Left lung (tissue), 10 donors: ENCODE measurements around the gene TOE1. TPM values are rescaled to one million over a fixed set of nuclear protein-coding genes. Genes with fewer than 3 reads are reported as not detected.

Experiments used
- ATAC-seq: fragments of 200-7000 bp; cut with Tn5 transposase; one replicate; pipeline ENCODE4 v1.9.1; 2020; ENCODE audit warnings: moderate library complexity
- DNase-seq, 4 donors: peaks; one replicate each; pipeline ENCODE4 v3.0.0-alpha.2; 2013 to 2020
- H3K27ac ChIP-seq, 2 donors: fragments of 200-600 bp; sonication (generic) in 1 of 2; one replicate each; pipeline versions ENCODE4 v1.5.0 to v1.8.0; 2020 to 2021
- H3K27me3 ChIP-seq, 2 donors: fragments of 200-600 bp; sonication (generic) in 1 of 2; one replicate each; pipeline versions ENCODE4 v1.5.0 to v1.8.0; 2020 to 2021
- H3K36me3 ChIP-seq, 2 donors: fragments of 200-600 bp; sonication (generic) in 1 of 2; one replicate each; pipeline versions ENCODE4 v1.5.0 to v1.8.0; 2020 to 2021
- H3K4me1 ChIP-seq, 2 donors: fragments of 200-600 bp; one replicate each; pipeline ENCODE4 v1.8.0; 2021
- H3K4me3 ChIP-seq, 2 donors: fragments of 200-600 bp; sonication (generic) in 1 of 2; one replicate each; pipeline versions ENCODE4 v1.5.0 to v1.8.0; 2020 to 2021; ENCODE audit warnings: mild to moderate bottlenecking in 1 of 2
- H3K9me3 ChIP-seq, 2 donors: fragments of 200-600 bp; sonication (generic) in 1 of 2; one replicate each; pipeline versions ENCODE4 v1.5.0 to v1.8.0; 2020 to 2021
- intact Hi-C, 2 donors: fragments of 100-400 bp; cut with DNase I; formaldehyde crosslinking; loops; one replicate each; pipeline versions ENCODE4 v1.11.2 to v1.14.2; 2022
- polyA plus RNA-seq, 6 donors: library from polyadenylated mRNA; unstranded; fragments of 120-200 nt; gene quantifications; one replicate each; pipeline ENCODE4 v1.2.1, GENCODE V29; 2013; ENCODE audit not compliant: insufficient read length in 6 of 6
- total RNA-seq, 2 donors: library from RNA; stranded (reverse); fragmentation: NEBNext Ultra II Directional; extraction: Animal tissue kit (Norgen Biotek cat#: 25700); gene quantifications; one replicate each; pipeline ENCODE4 v1.2.1, GENCODE V29; 2021
- TF ChIP-seq, protein P1 (sequence below), 2 donors: fragments of 200-600 bp; sonication (generic) in 1 of 2; IDR thresholded peaks; one replicate each; pipeline versions ENCODE4 v1.5.0 to v1.8.0; 2021; ENCODE audit warnings: antibody characterized with exemption in 2 of 2
- donor health status: DM: no; HTN: yes; CAD: no.
- donor health status: DM: no; HTN: no; CAD: no.

The TOE1 gene
- total and polyA plus RNA-seq, 8 donors: 6.6 to 14.3 (median 12.6) TPM

DNA sequence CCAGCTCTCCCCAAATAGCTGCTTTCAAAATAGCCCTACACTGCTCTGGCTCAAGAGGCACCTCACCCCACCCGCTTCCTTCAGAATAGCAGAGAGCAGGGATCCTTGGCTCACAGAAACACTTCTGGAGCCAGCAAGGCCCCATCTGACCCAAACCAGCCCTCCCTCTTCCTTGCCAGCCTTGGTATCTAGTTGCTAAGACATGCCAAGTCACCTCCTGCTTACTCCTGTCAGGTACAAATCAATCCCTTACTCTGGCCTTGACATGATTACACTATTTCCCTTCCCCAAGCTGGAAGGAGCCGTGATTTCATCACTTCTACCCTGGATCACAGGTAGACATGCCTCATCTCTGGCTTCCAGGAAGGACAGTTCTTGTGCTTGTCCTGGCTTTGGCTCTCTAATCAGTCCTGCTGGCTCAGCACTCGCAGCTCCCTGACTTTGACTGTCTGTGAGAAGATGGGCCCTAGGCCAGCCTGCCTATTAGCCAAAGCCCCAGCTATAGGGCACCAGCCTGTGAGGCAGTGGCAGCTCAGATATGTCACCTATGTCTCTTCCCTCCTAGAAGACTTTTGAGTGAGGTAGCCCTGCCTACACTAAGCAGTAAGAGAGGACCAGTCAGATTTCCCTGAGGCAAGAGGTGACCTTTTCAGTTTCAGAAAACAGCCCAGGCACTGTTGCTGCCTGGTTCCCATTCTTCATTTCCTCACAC lies 9.2 kb downstream of the TOE1 start:
- intact Hi-C loops: loop anchor here in 1 of 2 donors (10.0 kb wide), 1 partner anchor 216 kb away; no protein-coding TSS in a partner anchor
- peaks cover 0 to 31% of the 10 kb centered on the region in 2 donors for H3K36me3 ChIP-seq
- peak overlapping the region; percentile 11 to 16 for H3K27ac ChIP-seq
- ATAC-seq (peak; percentile 85), DNase-seq (peak in 1 of 4 donors; percentile 17)
- peaks cover 9 to 11% of the 10 kb centered on the region in 2 donors for H3K4me1 ChIP-seq
- no peak overlapping the region for H3K4me3 ChIP-seq
- TF ChIP-seq, protein P1, sequence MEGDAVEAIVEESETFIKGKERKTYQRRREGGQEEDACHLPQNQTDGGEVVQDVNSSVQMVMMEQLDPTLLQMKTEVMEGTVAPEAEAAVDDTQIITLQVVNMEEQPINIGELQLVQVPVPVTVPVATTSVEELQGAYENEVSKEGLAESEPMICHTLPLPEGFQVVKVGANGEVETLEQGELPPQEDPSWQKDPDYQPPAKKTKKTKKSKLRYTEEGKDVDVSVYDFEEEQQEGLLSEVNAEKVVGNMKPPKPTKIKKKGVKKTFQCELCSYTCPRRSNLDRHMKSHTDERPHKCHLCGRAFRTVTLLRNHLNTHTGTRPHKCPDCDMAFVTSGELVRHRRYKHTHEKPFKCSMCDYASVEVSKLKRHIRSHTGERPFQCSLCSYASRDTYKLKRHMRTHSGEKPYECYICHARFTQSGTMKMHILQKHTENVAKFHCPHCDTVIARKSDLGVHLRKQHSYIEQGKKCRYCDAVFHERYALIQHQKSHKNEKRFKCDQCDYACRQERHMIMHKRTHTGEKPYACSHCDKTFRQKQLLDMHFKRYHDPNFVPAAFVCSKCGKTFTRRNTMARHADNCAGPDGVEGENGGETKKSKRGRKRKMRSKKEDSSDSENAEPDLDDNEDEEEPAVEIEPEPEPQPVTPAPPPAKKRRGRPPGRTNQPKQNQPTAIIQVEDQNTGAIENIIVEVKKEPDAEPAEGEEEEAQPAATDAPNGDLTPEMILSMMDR (IDR thresholded peaks at IDR 0.05): no peak
- H3K9me3 ChIP-seq: no peaks in the 10 kb centered on the region
- H3K27me3 ChIP-seq: no peaks in the 10 kb centered on the region

DNA sequence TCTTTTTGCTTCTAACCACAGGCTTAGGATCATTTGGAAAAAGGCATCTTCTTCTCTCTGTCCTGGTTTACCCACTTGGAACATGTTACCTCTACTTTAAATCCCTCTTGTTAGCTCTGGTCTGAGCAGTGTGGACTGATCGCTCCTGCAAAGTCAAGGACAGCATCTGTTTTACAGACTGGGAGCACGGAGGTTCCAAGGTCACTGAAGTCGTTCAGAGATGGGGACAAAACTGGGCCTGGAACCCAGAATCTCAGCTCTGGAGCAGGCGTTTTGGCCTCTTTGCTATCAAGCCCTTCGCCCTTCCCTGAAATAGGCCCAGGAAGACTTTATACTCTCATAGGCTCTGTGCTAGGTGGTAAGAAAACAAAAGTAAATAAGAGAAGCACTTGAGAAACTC lies 11.5 kb downstream of the TOE1 start:
- ATAC-seq (no peak), DNase-seq (no peak)
- no peak overlapping the region for H3K4me3 ChIP-seq
- H3K36me3 ChIP-seq: peaks cover 0 to 10% of the 10 kb centered on the region in 2 donors
- no peaks in the 10 kb centered on the region for H3K27me3 ChIP-seq
- intact Hi-C loops: no loop called here
- H3K9me3 ChIP-seq: no peaks in the 10 kb centered on the region
- TF ChIP-seq, protein P1 (IDR thresholded peaks at IDR 0.05): no peak
- H3K27ac ChIP-seq: no peak overlapping the region
- H3K4me1 ChIP-seq: peaks cover 9 to 11% of the 10 kb centered on the region in 2 donors

DNA sequence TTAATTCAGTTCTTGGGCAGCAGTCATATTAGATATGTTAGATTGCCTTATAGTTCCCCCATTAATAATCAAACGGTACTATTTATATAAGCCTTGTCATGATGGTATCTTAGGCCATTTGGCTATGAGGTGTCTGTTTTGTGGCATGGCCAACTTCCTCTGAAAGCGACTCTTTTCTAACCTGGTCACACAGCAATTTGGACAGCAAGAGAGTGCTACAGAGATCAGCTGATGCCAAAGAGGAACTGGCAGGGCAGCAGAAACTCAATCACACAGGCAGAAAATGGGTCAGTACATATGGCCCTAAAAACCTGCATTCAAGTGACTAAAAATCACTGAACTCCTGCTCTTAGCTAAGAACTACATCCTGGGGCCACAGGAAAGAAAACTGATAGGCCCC lies 13.7 kb downstream of the TOE1 start:
- peaks cover 3 to 5% of the 10 kb centered on the region in 2 donors for H3K4me1 ChIP-seq
- TF ChIP-seq, protein P1 (IDR thresholded peaks at IDR 0.05): no peak
- ATAC-seq (no peak), DNase-seq (no peak)
- intact Hi-C loops: no loop called here
- H3K36me3 ChIP-seq: peaks cover 0 to 3% of the 10 kb centered on the region in 2 donors
- H3K27ac ChIP-seq: no peak overlapping the region
- H3K4me3 ChIP-seq: no peak overlapping the region
- H3K9me3 ChIP-seq: no peaks in the 10 kb centered on the region
- no peaks in the 10 kb centered on the region for H3K27me3 ChIP-seq

DNA sequence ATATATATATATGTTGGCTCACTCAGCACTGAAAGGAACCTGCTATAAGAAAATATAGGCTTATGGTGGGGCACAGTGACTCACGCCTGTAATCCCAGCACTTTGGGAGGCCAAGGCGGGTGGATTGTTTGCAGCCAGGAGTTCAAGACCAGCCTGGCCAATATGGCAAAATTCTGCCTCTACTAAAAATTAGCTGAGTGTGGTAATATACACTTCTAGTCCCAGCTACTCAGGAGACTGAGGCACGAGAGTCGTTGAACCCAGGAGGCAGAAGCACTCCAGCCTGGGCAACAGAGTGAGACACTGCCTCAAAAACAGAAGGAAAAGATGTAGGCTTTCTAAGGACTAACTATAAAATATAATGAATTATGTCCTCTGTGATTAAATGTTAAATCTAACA lies 14.9 kb downstream of the TOE1 start:
- intact Hi-C loops: no loop called here
- DNase-seq (no peak), ATAC-seq (no peak)
- H3K36me3 ChIP-seq: peaks cover 0 to 3% of the 10 kb centered on the region in 2 donors
- H3K27ac ChIP-seq: no peak overlapping the region
- H3K4me1 ChIP-seq: peaks cover 0 to under 1% of the 10 kb centered on the region in 2 donors
- TF ChIP-seq, protein P1 (IDR thresholded peaks at IDR 0.05): no peak
- H3K27me3 ChIP-seq: no peaks in the 10 kb centered on the region
- H3K9me3 ChIP-seq: no peaks in the 10 kb centered on the region
- H3K4me3 ChIP-seq: no peak overlapping the region

DNA sequence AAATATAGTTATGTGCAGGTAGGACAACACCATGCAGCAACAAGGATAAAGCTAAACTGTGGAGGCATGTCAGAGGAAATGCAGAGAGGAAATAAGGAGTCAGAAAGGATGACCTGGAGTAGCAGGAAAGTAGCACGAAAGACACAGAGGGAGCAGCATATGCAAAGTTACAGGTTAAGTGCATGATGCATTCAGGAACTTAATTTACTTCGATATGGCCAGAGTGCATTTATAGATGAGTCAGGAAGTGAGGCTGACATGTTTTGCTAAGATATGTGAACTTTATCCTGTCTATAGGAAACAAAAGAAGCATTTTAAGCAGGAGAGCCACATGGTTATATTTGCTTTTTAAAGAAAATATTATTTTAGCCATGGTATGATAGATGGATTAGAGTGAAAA lies 15.7 kb downstream of the TOE1 start:
- no peak overlapping the region for H3K4me3 ChIP-seq
- DNase-seq (no peak), ATAC-seq (no peak)
- TF ChIP-seq, protein P1 (IDR thresholded peaks at IDR 0.05): no peak
- peaks cover 8 to 9% of the 10 kb centered on the region in 2 donors for H3K4me1 ChIP-seq
- H3K36me3 ChIP-seq: peaks cover 0 to 3% of the 10 kb centered on the region in 2 donors
- H3K27ac ChIP-seq: no peak overlapping the region
- no peaks in the 10 kb centered on the region for H3K9me3 ChIP-seq
- H3K27me3 ChIP-seq: no peaks in the 10 kb centered on the region
- intact Hi-C loops: no loop called here
